GM12873 (cell line): ENCODE results near the gene FLVCR2.
A peak's percentile ranks its signal among the peaks of the same experiment; 100 is the strongest.

Experiments used
- TF ChIP-seq, protein P1 (sequence below): IDR thresholded peaks from 2 replicates; pipeline ENCODE4 v1.5.1; 2012; ENCODE audit warnings: low read depth, mild to moderate bottlenecking, moderate library complexity, low read length, control low read depth; ENCODE audit not compliant: insufficient read depth; ENCODE audit errors: missing control alignments

Gene FLVCR2

DNA sequence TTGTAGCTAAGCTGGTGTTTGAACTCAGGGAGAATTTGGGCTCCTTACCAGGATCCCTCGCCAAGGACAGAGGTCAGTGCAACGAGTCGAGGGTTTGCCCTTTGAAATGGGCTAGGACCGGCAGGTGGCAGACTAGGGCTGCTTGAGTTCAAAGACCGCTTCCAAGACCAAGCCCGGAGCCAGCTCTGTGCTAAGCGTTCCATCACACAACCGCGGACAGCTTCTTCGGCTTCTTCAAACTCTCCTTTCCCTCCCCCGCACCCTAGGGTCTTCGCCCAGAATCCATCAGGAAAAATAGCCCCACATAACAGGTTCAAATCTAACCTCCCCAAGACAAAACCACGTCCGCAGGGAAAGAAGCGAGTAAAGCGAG lies 705 bp upstream of the FLVCR2 start:
- TF ChIP-seq, protein P1, sequence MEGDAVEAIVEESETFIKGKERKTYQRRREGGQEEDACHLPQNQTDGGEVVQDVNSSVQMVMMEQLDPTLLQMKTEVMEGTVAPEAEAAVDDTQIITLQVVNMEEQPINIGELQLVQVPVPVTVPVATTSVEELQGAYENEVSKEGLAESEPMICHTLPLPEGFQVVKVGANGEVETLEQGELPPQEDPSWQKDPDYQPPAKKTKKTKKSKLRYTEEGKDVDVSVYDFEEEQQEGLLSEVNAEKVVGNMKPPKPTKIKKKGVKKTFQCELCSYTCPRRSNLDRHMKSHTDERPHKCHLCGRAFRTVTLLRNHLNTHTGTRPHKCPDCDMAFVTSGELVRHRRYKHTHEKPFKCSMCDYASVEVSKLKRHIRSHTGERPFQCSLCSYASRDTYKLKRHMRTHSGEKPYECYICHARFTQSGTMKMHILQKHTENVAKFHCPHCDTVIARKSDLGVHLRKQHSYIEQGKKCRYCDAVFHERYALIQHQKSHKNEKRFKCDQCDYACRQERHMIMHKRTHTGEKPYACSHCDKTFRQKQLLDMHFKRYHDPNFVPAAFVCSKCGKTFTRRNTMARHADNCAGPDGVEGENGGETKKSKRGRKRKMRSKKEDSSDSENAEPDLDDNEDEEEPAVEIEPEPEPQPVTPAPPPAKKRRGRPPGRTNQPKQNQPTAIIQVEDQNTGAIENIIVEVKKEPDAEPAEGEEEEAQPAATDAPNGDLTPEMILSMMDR, result peak; percentile 93

DNA sequence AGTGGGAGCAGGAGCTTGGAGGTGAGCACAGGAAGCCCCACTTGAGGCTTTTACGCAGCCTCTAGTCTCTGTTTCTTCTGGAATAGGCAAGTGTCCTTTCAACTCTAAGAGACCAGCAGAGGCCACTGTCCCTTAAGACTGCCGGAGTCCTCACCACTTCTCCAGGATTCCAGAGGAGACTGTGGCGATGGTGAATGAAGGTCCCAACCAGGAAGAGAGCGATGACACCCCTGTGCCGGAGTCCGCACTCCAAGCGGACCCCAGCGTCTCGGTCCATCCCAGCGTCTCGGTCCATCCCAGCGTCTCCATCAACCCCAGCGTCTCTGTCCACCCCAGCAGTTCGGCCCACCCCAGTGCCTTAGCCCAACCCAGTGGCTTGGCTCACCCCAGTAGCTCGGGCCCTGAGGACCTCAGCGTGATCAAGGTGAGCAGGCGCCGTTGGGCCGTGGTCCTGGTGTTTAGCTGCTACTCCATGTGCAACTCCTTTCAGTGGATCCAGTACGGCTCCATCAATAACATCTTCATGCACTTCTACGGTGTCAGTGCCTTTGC lies 442 bp downstream of the FLVCR2 start:
- TF ChIP-seq, protein P1, result peak; percentile 8

DNA sequence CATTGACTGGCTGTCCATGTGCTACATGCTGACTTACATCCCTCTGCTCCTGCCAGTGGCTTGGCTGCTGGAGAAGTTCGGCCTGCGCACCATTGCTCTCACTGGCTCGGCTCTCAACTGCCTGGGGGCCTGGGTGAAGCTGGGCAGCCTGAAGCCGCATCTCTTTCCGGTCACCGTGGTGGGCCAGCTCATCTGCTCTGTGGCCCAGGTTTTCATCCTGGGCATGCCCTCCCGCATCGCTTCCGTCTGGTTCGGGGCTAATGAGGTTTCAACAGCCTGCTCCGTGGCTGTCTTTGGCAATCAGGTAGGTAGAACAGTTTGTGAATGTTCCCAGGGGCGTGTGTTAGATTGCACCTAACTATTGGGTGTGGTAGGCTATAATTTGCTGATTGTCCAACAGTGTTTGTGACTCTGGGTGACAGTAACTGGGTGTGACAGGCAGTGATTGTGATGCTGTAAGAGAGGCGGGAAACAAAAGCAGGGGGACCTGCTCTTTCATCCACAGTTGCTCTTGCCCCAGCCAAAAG lies 981 bp downstream of the FLVCR2 start:
- TF ChIP-seq, protein P1, result no peak

DNA sequence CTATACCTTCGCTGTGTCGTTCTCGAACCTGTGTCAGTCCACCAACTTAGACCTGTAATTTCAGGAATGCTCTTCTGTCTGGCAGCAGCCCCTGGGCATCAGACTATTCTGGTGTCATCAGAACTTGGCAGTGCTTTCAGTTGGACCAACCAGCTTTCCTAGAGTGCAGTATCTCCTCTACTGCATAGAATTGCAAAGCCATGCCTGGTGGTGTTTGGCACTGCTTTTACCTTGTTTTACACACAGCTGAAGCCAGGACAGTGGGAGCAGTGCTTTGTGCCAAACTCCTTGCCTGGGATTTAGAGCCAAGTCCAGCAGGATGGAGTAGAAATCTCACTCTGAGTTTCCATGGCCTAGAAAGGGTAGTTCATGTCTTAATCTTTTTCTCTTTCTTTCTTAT lies 1.5 kb downstream of the FLVCR2 start:
- TF ChIP-seq, protein P1, result no peak

DNA sequence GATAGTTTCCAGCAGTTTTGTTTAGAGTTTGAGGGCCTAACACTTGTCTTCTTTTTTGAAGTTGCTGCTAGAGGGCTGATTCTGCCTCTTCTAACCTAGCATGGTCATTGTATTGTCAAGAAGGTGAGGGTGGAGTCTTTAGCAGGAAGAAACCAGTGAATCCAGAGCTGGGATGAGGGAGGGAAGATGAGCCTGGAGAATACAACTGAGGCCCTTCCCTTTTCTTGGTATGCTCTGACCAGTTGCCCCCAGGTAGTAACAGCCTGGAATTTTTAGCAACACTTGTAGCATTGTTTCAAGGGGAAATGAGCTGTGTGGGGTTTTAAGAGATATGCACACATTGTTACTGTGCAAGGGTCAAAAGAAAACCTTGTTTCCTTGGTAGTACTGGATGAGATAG lies 9.0 kb downstream of the FLVCR2 start:
- TF ChIP-seq, protein P1, result no peak

DNA sequence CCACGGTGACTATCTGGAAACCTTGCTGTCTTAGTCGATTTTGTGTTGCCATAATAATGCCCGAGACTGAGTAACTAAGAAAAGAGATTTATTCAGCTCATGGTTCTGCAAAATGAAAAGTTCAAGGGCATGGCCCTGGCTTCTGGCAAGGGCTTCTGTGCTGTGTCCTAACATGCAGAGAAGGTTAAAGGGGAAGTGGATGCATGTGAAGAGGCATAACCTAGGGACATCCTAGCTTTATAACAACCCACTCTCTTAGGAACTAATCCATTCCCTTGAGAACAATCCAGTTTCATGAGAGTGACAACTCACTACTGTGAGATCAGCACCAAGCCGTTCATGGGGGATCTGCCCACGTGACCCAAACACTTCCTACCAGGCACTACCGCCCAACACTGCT lies 11.5 kb downstream of the FLVCR2 start:
- TF ChIP-seq, protein P1, result no peak

DNA sequence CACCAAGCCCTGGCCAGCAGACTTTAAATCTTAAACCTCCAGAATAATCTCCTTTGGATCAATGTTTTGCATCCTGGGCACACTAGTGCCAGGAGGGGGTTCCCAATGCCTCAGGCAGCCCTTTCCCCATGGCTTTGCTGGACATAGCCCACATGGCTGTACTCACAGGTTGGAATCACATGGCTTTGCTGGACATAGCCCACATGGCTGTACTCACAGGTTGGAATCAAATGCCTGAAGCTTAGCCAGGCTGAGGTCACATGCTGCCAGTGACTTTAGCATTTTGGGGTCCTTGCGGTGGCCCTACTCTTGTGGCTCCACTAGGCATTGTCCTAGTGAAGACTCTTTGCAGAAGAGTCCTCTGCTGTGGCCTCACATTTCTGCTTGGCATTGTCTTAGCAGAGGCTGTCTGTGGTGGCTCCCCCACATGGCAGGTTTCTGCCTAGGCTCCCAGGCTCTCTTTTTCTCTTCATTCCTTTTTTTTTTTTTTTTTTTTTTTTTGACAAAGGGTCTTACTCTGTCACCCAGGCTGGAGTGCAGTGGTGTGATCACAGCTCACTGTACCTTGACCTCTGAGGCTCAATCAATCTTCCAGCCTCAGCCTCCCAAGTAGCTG lies 13.0 kb downstream of the FLVCR2 start:
- TF ChIP-seq, protein P1, result no peak
